GM13976 (cell line): Measurements from ENCODE around the gene IDI2.

Source experiments
- DNase-seq: peaks from one replicate; pipeline ENCODE4 v3.0.0; 2012; ENCODE audit warnings: low spot score
- CTCF ChIP-seq: IDR thresholded peaks from 2 replicates; pipeline ENCODE4 v1.5.1; 2012; ENCODE audit warnings: borderline replicate concordance, mild to moderate bottlenecking; ENCODE audit not compliant: insufficient read depth; ENCODE audit errors: extremely low read depth, missing control alignments, control extremely low read depth
- in situ Hi-C: fragments of 300-500 bp; cut with MboI; formaldehyde crosslinking; loops from one replicate; pipeline ENCODE4 v1.12.0; 2022; ENCODE audit warnings: low sequenced_read_pairs, mixed read lengths, inconsistent platforms; ENCODE audit not compliant: unreplicated experiment

IDI2 gene

DNA sequence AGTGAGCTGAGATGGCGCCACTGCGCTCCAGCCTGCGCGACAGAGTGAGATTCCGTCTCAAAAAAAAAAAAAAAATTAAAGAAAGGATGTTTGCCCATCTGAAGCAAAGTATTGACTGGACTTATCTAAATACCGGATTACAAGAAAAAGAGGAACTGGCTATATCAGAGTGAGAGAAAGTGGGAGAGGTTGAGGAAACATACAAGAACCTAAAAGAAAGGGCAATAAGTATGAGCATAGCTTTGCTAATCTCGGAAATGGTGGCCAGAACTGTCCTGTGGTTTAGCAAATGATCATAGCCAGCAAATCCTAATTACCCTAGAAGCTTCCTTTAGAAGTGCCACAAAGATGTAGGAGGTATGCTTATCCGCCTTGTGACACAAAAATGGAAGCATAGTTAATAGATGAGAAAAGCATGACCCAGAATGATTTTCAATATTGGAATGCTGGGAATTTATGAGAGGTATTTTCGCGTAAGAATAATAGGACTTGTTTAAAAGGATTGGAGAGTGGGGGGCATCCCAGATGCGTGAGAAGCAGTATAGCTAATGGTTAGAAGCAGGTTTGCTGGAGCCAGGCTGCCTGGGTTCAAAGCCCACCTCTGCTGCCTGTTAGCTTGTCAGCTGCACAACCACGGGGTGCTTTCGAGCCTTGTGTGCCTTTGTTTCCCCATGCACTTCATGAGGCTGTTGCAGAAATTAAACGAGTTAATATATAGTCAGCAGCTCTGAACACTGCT, 38.6 kb downstream of the IDI2 start:
- TF ChIP-seq CTCF: no peak
- DNase-seq: no peak
- in situ Hi-C loops: no loop called here

DNA sequence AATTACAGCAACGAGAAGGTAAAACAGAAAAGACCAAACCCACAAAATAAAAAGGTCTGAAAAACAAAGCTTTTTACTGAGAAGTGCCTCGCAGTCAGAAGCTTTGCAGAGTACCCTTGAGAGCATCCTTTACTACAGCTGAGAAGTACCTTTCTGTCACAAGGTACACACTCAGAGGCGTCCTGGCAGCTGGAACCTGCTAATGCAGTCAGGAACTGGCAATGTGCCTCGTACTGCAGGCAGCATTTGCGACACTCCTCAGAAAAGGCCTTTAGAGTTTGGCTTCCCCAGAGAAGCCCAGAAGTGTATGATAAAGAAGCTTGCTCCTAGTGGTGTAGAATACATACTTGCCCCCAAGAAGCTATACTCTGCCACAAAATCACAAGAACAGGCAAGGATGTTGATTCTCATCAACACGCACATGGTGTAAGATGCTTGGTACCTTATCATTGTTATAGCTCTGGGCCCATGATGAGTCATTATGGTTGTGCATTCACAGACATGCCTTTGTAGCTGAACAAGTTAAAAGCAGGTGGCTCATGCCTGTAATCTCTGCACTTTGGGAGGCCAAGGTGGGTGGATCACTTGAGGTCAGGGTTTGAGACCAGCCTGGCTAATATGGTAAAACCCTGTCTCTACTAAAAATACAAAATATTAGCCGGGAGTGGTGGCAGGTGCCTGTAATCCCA, 39.4 kb downstream of the IDI2 start:
- DNase-seq: no peak
- no peak for TF ChIP-seq CTCF
- in situ Hi-C loops: no loop called here

DNA sequence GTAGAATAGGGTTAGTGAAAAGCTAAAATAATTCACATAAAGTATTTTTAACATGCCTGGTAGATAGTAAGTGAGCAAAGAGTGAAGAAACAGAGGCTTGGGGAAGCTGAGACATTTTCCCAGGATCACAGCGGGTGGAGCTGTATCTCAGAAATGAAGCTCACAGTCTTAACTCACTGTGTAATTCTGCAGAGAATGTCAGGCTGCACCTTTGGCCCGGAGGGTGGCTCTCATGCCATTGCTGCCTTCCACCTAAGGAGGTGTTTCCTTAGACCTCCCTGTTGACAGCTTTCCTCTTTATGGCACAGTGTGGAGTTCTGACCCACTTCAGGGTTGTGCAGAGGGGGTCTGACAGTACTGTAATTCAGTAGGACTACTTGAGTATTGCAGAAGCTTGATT, 40.3 kb downstream of the IDI2 start:
- DNase-seq: no peak
- in situ Hi-C loops: no loop called here

GRCh38 chr10:983971-984655, 41.5 kb downstream of the IDI2 start:
- in situ Hi-C loops: no loop called here
- DNase-seq: no peak

More for the DNA sequence above, 40.3 kb downstream of the IDI2 start:
- no peak for TF ChIP-seq CTCF

GRCh38 chr10:983401-983800, 42.3 kb downstream of the IDI2 start:
- TF ChIP-seq CTCF: no peak
- DNase-seq: no peak
- in situ Hi-C loops: no loop called here

More at GRCh38 chr10:983971-984655, 41.5 kb downstream of the IDI2 start:
- TF ChIP-seq CTCF: no peak

DNA sequence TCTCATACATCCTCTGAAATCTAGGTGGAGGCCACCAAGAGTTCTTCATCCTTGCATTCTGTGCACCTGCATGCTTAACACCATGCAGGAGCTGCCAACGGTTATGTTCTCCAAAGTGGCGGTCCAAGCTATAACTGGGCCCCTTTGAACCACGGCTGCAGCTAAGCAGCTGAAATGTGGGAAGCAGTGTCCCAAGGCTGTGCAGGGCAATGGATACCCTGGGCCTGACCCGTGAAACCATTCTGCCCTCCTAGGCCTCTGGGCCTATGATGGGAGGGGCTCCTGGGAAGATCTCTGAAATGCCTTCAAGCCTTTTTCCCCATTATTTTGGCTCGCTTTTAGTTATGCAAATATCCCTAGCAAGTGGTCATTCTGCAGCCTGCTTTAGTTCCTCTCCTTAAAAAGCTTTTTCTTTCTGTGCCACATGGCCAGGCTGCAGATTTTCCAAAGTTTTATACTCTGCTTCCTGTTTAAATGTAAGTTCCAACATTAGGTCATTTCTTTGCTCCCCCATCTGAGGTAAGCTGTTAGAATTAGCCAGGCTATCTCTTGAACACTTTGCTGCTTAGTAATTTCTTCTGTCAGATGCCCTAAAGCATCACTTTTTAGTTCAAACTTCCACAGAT, 45.1 kb downstream of the IDI2 start:
- no peak for TF ChIP-seq CTCF
- no peak for DNase-seq
- in situ Hi-C loops: no loop called here
